ENCODE data around the gene SETD3.

The SETD3 gene

GRCh38 chr14:99387880-99388279 is 92.8 kb downstream of the SETD3 start:
- DNase-seq, result no peak

DNA sequence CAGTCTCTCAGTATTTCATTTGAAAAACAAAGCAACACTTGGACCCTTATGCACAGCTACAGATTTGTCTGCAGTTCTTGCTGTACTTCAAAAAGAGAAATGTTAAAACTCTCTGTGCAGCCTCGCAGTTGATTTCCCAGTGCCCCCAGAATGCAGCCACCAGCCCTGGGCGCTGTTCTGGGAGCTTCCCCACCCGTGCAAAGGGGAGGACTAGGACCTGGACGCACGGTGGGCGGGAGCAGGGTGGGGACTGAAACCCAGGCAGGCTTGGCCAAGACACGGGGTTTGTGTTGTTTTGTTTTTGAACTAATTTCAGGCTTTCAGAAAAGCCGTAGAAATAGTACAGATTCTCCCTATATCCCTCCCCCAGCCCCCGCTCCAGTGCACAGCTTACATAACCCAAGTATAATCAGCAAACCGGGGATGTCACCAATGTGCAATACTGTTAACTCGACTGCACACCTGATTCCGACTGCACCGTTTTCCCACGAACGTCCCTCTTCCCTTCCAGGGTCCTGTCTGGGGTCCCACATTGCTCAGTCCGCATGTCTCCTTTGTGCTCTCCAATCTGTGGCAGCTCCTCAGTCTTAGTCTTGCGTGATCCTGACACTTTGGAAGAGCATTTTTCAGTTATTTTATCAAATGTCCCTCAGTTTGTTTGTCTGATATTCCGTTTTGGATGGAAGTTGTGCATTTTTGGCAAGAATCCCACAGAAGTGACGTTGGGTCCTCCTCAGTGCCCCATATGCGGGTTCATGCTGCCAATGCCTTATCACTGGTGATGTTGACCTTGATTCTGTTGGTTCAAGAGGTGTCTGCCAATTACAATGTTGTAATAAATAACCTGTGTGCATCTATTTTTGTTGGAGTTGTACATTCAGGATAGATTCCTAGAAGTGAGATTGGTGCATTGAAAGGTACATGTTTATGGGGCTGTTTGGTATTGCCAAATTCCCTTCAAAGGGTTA is 95.9 kb downstream of the SETD3 start:
- no peak for DNase-seq

DNA sequence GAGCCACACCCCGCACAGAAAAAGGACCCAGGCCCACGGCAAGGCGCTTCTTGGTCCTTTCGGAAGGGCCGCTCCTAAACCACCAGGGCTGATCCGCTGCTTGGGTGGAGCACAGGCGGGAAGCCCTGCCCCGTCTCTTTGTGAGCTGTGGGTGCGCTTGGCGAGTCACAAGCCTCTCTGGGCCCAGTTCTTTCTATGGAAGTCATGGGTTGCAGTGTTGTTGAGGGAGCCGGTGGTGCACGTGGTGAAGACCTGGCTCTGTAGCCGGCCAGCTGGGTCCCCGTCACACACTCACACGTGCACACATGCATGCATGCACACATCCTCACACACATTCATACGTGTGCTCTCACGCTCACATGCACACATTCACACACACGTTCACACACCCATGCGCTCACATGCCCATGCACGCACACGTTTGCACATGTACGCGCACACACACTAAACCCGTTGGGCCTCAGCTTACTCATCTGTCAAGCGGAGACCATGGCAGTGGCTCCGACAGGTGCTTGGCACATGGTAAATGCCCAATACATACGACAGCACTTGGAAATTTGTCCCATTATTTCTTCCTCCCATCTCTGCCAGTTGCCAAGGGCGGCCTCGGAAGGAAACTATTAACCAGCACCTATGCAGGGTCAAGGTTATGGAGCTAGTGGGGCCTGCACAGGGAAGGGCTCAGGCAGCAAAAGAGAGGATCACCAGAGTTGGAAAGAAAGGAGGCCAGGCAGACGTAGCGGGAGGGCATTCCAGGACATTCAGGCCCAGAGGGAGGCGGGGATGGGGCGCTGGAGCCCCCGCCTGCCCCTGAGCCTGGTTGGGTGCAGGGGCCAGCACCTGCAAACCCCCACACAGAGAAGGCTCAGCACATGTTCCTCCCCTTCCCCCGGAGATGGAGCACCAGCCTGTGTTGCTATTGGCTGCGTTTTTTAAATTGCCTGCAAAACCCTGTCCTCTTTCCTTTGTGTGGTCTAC is 96.9 kb downstream of the SETD3 start:
- no peak for DNase-seq

GRCh38 chr14:99382781-99383471 is 97.7 kb downstream of the SETD3 start:
- no peak for DNase-seq

DNA sequence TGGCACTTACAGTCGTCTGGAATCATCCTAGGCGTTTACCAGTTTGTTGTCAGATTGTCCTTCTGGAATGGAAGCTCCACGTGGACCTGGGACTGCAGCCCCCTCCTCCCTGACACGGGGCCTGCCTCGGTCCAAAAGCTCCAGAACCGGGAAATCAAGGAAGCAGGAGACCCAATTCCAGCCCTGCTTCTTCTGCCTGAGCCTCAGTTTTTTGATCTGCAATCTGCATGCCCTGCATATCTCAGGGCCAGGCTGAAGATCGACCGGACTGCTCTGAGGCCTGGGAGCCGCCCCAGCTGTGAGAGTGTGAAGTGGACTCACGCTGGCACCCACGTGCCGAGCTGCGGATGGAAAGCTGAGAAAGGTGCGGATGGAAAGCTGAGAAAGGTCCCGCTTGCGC is 98.6 kb downstream of the SETD3 start:
- DNase-seq, result no peak

DNA sequence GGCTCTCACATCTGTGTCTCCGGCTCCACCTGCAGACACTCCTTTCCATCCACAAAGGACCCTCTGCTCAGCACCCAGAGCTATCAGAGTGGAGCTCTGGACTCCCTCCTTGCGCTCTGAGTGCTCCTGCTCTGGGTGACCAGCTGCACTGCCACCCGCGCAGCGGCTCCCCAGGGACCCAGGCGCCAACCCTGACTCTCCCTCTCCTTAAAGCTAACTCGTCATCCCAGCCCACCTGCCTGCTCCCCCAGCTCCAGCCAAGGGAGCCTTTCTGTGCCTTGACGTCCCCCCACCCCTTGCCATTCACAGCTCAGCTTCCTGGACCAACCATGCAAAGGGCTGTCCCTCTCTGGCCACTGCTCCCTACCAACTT is 99.0 kb downstream of the SETD3 start:
- DNase-seq, result no peak

DNA sequence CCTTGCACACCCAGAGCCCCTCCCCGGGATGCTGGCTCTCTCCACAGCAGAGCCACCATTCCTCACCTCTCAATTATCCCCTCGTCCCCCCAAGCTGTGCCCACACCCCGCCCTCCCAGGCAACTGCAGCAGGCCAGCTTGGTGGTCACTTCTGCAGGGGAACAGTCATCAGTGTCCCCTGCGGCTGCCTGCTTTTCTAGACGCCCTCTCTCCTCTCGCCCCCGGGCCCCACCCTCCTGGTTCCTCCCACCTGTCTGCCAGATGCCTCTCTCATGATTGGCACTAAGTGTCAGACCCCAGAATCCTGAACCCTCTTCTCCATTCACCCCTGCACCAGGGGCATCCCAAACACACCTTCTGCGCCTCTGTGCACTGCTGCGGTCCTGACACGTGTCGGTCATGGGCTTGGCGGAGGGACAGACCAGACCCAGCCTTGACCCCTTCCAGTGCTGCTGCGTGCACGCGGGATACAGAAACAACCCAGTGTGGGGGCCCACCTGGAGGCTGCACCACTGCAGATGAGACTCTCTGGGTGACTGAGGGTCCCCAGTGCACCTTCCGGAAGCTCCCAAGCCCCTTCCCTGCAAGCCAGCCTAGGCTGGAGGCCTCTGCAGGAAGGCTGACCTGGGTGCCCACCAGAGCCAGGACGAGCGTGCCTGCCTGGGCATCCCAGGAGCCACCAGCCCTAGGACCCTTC is 99.5 kb downstream of the SETD3 start:
- DNase-seq, result no peak

GRCh38 chr14:99380402-99380801 is 100.3 kb downstream of the SETD3 start:
- DNase-seq, result no peak

DNA sequence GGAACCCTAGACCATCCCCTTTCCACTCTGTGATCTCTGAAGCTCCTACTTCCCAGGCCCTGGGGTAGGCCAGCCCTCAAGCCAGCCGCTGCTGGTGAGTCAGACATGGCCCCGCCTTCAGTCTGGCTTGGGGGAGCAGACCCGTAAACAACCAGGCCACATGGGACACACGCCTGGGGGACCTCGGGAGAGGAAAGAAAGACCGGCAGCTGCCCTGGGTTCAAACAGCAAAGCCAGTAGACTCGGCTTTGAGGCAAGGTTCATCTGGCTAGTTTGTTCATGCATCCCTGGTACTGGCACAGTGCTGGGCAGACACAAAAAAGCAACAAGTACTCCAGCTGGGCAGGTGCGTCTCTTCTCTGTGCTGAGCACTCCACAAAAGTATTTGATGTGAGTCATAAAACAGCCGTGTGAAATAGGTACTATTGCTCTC is 101.9 kb downstream of the SETD3 start:
- no peak for DNase-seq

- no peak for DNase-seq
Observed at GRCh38 chr14:99377951-99378350, 102.7 kb downstream of the SETD3 start.

DNA sequence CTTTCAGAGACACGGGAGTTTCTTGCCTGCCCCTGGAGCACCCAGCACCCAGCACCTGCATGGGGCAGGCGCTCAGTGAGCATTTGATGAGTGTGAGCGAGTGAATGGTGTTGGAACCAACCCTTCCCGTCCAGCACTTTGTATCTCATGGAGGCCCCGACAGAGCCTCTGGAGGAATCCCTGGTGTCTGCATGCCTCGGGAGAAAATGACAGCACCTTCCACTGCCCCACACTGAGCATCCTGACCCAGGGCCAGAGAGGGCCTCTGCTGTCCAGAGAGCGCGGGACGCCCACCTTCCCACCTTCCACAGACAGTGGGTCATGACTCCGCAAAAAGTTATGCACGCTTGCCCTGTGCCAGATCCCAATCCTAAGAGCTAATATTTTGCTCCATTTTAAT is 105.7 kb downstream of the SETD3 start:
- no peak for DNase-seq

DNA sequence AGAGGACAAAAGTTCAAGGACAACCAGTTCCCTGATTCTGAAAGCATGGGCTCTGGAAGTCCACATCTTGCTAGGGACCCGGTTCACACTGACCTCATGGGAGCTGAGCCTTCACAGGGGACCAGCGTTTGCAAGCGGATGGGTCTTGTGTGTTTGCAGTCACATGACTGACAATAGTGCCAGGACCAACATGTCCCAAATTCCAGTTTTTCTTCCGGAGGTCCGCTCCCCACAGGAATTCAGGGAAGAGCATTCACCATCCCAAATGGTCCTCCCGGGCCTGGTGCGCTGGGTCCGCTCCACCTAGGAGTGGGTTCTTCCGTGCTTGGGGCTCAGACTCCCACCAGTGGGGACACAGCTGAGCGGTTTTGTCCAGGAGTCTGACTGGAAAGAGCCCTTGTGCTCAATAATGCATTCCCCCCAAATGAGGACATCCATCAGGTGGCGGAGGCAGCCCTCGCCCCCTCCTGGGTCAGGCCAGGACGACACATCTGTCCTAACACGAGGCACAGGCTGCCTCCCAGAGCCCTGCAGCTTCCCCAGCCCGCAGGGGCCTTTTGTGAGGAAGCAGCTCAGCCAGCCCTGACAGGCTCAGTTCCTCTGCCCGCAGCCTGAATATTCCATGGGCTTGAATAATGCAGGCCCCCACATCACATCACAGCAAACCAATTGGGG is 116.9 kb downstream of the SETD3 start:
- no peak for DNase-seq

- DNase-seq, result no peak
Observed at GRCh38 chr14:99363051-99363450, 117.6 kb downstream of the SETD3 start.

DNA sequence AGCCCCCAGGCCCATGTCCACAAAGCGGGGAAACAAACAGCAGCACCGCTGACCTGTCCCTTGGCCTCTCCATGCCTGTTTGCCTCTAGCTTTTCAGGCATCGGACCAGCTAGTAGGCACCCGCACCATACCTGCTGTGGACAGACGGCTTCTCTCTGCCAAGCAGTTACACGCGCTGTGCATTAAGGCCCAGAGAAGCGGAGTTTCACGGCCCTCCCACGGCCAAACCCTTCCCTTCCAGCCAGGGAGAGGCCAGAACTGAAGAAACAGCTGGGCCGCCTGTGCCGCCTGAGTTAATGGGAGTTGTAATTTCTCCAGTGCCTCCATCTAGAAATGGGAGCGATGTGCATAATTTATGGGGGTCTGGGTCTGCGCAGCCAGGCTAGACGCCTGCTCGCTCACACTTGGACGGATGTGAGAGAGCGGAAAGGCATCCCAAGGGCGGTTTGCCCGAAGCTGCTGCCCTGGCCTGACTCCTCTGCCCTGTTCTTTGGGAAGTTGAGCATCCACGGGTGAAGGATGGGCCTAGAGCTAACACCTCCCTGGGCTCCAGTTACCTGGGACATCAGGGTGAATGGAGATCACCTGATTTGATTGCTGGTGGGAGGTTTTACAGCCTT is 119.0 kb downstream of the SETD3 start:
- DNase-seq, result no peak

GRCh38 chr14:99360774-99361595 is 119.7 kb downstream of the SETD3 start:
- no peak for DNase-seq

DNA sequence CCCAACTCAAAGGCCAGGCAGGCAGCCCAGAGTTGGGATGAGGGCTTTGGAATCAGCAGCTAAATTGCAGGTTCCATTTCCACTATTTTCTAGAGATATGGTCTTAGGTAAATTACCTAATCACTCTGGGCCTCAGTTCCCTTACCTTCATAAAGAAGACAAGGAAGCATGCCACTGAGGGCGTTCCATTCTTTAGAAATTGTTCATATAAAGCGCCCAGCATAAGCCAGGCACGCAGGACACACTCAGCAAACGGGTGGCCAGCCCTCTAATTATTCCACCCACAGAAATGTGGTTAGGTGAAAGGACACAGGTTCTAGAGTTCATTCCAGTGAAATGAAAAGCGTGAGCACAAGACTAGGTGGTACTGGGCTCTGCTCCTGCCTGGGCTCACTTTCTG is 120.8 kb downstream of the SETD3 start:
- DNase-seq, result no peak

- no peak for DNase-seq
Observed at GRCh38 chr14:99357916-99358390, 122.7 kb downstream of the SETD3 start.

GRCh38 chr14:99357151-99357915 is 123.3 kb downstream of the SETD3 start:
- DNase-seq, result no peak

DNA sequence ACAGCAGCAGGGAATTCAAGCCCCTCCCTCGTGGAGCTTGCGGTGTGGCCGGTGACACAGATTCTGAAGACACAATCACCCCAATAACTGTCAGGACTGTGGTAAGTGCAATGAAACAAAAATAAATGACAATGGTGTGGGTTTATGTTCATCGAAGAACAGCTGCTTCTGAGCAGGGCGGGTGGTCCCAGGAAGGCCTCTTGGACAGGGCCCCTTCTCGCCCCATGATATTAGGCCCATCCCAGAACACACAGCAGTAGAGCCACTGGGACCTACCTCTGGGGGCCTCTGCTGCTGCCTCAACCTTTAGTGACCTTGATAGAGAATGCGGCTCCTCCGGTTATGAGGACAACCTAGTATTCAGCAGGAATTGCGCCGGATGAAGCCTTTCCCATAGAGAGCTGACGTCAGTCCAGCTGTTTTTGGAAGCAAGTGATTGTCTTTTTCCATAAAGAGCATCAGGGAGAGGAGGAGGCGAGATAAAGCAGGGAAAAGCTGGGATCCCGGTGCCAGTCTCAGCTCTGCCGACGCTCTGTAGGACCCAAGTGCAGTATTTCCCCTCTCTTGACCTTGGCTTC is 124.5 kb downstream of the SETD3 start:
- no peak for DNase-seq

Measured in activated CD4-positive, alpha-beta T cell treated with anti-CD3 and anti-CD28 coated beads, Interleukin-2, amount 50 U/mL, for 1 hour (primary cell).